ENCODE measurements around the gene GRB7.
"Not testable (repeated sequence)": the region's sequence is repeated elsewhere in the genome, so short reads cannot be mapped to it uniquely, and the experiment has no call there.

The GRB7 gene

DNA sequence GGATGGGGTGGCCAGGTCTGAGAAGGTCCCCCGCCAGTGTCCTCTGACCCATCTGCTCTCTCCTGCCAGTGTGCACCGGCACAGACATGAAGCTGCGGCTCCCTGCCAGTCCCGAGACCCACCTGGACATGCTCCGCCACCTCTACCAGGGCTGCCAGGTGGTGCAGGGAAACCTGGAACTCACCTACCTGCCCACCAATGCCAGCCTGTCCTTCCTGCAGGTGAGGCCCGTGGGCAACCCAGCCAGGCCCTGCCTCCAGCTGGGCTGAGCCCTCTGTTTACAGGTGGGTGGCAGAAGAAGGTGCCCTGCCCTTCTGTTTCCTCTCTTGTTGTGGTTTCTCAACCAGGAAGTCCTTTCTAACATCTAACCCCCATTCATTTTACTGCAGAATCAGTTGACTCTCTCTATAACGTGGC lies 30.8 kb upstream of the GRB7 start:
- DNase-seq (ENCODE audit: low read depth, low spot score): peak; percentile 37
- H3K4me3 ChIP-seq (ENCODE audit: low read length): no peak overlapping the region

GRCh38 chr17:39709319-39709997 lies 28.3 kb upstream of the GRB7 start:
- no peak overlapping the region for H3K4me3 ChIP-seq (ENCODE audit: low read length)
- DNase-seq (ENCODE audit: low read depth, low spot score): no peak

- DNase-seq (ENCODE audit: low read depth, low spot score): no peak
- no peak overlapping the region for H3K4me3 ChIP-seq (ENCODE audit: low read length)
Measured at GRCh38 chr17:39709998-39710964, 27.5 kb upstream of the GRB7 start.

- DNase-seq (ENCODE audit: low read depth, low spot score); H3K4me3 ChIP-seq (ENCODE audit: low read length): not testable (repeated sequence)
Measured at GRCh38 chr17:39711071-39711470, 26.7 kb upstream of the GRB7 start.

DNA sequence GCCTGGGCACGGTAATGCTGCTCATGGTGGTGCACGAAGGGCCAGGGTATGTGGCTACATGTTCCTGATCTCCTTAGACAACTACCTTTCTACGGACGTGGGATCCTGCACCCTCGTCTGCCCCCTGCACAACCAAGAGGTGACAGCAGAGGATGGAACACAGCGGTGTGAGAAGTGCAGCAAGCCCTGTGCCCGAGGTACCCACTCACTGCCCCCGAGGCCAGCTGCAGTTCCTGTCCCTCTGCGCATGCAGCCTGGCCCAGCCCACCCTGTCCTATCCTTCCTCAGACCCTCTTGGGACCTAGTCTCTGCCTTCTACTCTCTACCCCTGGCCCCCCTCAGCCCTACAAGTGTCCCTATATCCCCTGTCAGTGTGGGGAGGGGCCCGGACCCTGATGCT lies 25.9 kb upstream of the GRB7 start:
- H3K4me3 ChIP-seq (ENCODE audit: low read length): no peak overlapping the region
- DNase-seq (ENCODE audit: low read depth, low spot score): no peak

- no peak for DNase-seq (ENCODE audit: low read depth, low spot score)
- H3K4me3 ChIP-seq (ENCODE audit: low read length): no peak overlapping the region
Measured at GRCh38 chr17:39714234-39714633, 23.5 kb upstream of the GRB7 start.

DNA sequence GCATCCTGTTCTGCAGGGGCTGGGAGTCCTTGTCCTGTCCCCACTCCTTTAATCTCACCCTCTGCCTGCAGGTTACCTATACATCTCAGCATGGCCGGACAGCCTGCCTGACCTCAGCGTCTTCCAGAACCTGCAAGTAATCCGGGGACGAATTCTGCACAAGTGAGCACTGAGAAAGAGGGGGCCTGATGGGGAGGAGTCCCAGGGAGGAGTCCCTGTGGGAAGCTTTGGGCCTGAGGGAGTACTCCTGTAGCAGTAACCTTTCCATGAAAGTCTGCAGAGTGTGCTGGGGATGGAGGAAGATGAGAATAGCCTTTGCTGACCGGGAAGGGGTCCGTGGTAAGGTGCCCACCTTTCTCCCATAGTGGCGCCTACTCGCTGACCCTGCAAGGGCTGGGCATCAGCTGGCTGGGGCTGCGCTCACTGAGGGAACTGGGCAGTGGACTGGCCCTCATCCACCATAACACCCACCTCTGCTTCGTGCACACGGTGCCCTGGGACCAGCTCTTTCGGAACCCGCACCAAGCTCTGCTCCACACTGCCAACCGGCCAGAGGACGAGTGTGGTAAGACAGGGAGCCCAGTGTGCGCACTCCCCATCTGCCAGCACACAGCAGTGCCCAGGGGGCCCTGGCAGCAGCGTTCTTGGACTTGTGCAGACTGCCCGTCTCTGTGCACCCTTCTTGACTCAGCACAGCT lies 22.2 kb upstream of the GRB7 start:
- DNase-seq (ENCODE audit: low read depth, low spot score): no peak
- H3K4me3 ChIP-seq (ENCODE audit: low read length): no peak overlapping the region

- DNase-seq (ENCODE audit: low read depth, low spot score): no peak
- no peak overlapping the region for H3K4me3 ChIP-seq (ENCODE audit: low read length)
Measured at GRCh38 chr17:39716073-39716818, 21.5 kb upstream of the GRB7 start.

GRCh38 chr17:39716879-39717536 lies 20.7 kb upstream of the GRB7 start:
- no peak for DNase-seq (ENCODE audit: low read depth, low spot score)
- H3K4me3 ChIP-seq (ENCODE audit: low read length): no peak overlapping the region

DNA sequence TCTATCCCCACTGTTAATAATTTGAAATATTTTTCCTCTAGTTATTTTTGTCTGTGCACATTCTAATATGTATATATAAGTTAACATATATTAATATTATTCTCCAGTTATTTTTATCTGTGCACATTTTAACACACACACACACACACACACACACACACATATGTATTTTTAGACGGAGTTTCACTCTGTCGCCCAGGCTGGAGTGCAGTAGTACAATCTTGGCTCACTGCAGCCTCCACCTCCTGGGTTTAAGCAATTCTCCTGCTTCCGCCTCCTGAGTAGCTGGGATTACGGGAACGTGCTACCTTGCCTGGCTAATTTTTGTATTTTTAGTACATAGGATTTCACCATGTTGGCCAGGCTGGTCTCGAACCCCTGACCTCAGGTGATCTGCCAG lies 20.1 kb upstream of the GRB7 start:
- no peak overlapping the region for H3K4me3 ChIP-seq (ENCODE audit: low read length)
- DNase-seq (ENCODE audit: low read depth, low spot score): no peak

- no peak for DNase-seq (ENCODE audit: low read depth, low spot score)
- H3K4me3 ChIP-seq (ENCODE audit: low read length): no peak overlapping the region
Measured at GRCh38 chr17:39719563-39720355, 18.0 kb upstream of the GRB7 start.

DNA sequence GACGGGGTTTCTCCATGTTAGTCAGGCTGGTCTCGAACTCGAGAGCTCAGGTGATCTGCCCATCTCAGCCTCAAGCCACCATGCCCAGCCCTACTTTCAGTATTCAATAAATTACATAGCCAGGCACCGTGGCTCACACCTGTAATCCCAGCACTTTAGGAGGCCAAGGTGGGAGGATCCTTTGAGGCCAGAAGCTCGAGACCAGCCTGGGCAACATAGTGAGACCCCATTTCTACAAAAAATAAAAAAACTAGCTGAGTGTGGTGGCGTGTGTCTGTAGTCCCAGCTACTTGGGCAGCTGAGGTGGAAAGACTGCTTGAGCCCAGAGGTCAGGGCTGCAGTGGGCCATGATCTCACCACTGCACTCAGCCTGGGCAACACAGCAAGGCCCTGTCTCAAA lies 15.6 kb upstream of the GRB7 start:
- no peak overlapping the region for H3K4me3 ChIP-seq (ENCODE audit: low read length)
- DNase-seq (ENCODE audit: low read depth, low spot score): no peak

GRCh38 chr17:39722965-39723848 lies 14.5 kb upstream of the GRB7 start:
- H3K4me3 ChIP-seq (ENCODE audit: low read length): no peak overlapping the region
- peak; percentile 19 for DNase-seq (ENCODE audit: low read depth, low spot score)

DNA sequence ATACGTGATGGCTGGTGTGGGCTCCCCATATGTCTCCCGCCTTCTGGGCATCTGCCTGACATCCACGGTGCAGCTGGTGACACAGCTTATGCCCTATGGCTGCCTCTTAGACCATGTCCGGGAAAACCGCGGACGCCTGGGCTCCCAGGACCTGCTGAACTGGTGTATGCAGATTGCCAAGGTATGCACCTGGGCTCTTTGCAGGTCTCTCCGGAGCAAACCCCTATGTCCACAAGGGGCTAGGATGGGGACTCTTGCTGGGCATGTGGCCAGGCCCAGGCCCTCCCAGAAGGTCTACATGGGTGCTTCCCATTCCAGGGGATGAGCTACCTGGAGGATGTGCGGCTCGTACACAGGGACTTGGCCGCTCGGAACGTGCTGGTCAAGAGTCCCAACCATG lies 13.0 kb upstream of the GRB7 start:
- H3K4me3 ChIP-seq (ENCODE audit: low read length): no peak overlapping the region
- DNase-seq (ENCODE audit: low read depth, low spot score): no peak

DNA sequence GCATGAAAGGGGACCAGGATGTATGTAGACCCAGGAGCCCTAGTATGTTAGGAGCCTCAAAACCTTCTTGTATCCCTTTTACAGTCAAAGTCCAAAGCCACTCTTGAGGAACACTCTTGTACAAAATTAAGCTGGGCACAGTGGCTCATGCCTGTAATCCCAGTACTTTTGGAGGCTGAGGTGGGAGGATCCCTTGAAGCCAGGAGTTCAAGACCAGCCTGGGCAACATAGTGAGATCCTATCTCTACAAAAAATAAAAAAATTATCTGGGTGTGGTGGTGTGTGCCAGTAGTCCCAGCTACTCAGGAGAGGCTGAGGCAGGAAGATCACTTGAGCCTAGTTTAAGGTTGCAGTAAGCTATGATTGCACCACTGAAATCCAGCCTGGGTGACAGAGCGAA lies 11.8 kb upstream of the GRB7 start:
- not testable (repeated sequence) for DNase-seq (ENCODE audit: low read depth, low spot score)

DNA sequence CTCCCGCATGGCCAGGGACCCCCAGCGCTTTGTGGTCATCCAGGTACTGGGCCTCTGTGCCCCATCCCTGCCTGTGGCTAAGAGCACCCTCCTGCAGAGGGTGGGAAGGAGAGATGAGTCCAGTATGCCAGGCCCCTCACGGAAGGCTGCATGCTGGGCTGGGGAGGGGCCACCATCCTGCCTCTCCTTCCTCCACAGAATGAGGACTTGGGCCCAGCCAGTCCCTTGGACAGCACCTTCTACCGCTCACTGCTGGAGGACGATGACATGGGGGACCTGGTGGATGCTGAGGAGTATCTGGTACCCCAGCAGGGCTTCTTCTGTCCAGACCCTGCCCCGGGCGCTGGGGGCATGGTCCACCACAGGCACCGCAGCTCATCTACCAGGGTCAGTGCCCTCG lies 11.1 kb upstream of the GRB7 start:
- DNase-seq (ENCODE audit: low read depth, low spot score): no peak
- H3K4me3 ChIP-seq (ENCODE audit: low read length): no peak overlapping the region

More for the DNA sequence above, 11.8 kb upstream of the GRB7 start:
- H3K4me3 ChIP-seq (ENCODE audit: low read length): not testable (repeated sequence)

- no peak for DNase-seq (ENCODE audit: low read depth, low spot score)
- H3K4me3 ChIP-seq (ENCODE audit: low read length): no peak overlapping the region
Measured at GRCh38 chr17:39727556-39727955, 10.2 kb upstream of the GRB7 start.
